BLaER1 treated with 17β-estradiol and CSF1 and Interleukin-3, amounts not matched to agents 10 nM and 100 nM (cell line): ENCODE data around the gene SFXN4.
A peak's percentile ranks its signal among the peaks of the same experiment; 100 is the strongest.
"Not testable (repeated sequence)": the region's sequence is repeated elsewhere in the genome, so short reads cannot be mapped to it uniquely, and the experiment has no call there.

Source experiments
- H3K27ac ChIP-seq, 11 experiments: shearing (Covaris generic); formaldehyde crosslinking; 2 replicates each; pipeline ENCODE4 v1.8.1; 2022
- H3K27me3 ChIP-seq, 11 experiments: shearing (Covaris generic); formaldehyde crosslinking; 2 replicates each; pipeline ENCODE4 v1.8.1; 2022
- H3K36me3 ChIP-seq, 11 experiments: shearing (Covaris generic); formaldehyde crosslinking; 2 replicates each; pipeline ENCODE4 v1.8.1; 2022
- H3K4me1 ChIP-seq, 10 experiments: shearing (Covaris generic); formaldehyde crosslinking; 2 replicates each; pipeline ENCODE4 v1.8.1; 2022
- H3K4me2 ChIP-seq, 11 experiments: shearing (Covaris generic); formaldehyde crosslinking; 2 replicates each; pipeline ENCODE4 v1.8.1; 2022
- H3K4me3 ChIP-seq, 10 experiments: shearing (Covaris generic); formaldehyde crosslinking; 2 replicates each; pipeline ENCODE4 v1.8.1; 2022
- H3K9ac ChIP-seq, 11 experiments: shearing (Covaris generic); formaldehyde crosslinking; 2 replicates each; pipeline ENCODE4 v1.8.1; 2022
- H3K9me3 ChIP-seq, 11 experiments: shearing (Covaris generic); formaldehyde crosslinking; replicated peaks in 1 of 11; 2 replicates each; pipeline ENCODE4 v1.8.1; 2022
- H4K20me1 ChIP-seq, 11 experiments: shearing (Covaris generic); formaldehyde crosslinking; 2 replicates each; pipeline ENCODE4 v1.8.1; 2022
- Cebpa-rat ChIP-seq, 11 experiments: shearing (Covaris generic); IDR thresholded peaks; 2 replicates each; pipeline ENCODE4 v1.8.1; 2022

The SFXN4 gene

DNA sequence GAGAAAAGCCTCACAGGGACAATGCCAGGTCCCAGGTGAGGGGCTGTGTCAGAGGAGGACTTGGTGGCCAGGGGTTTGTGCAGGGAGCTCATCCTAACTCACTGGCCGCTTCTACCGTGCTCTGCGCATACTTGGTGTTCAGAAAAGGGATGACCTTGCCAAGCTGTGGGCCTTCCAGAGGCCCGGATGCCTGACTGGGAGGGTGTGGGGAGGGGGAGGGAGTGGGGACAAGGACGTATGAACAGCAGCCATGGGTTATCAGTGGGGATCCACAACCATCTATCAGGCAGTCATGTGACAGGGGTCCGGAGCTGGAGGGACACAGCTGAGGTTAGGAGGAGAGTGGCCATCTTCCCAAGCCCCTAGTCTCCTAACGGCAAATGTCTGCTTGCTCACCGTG lies 6.2 kb downstream of the SFXN4 start:
- Histone ChIP-seq H3K4me3 (no peak overlapping the region), H3K4me2 (no peak overlapping the region), H3K36me3 (peaks cover 76 to 91% (median 83%) of the 10 kb centered on the region in 11 experiments), H4K20me1 (no peaks in the 10 kb centered on the region), H3K27ac (no peak overlapping the region), H3K9ac (no peak overlapping the region), H3K27me3 (no peaks in the 10 kb centered on the region), H3K9me3 (no peaks in the 10 kb centered on the region), H3K4me1 (peaks cover 3 to 27% (median 13%) of the 10 kb centered on the region in 10 experiments)
- no peak for TF ChIP-seq Cebpa-rat (IDR thresholded peaks at IDR 0.05)

GRCh38 chr10:119153661-119154060 lies 11.9 kb downstream of the SFXN4 start:
- H3K36me3 ChIP-seq = peaks cover 88 to 98% (median 95%) of the 10 kb centered on the region in 11 experiments
- H3K27me3 ChIP-seq = no peaks in the 10 kb centered on the region
- H3K4me3 ChIP-seq = no peak overlapping the region
- H4K20me1 ChIP-seq = no peaks in the 10 kb centered on the region
- no peak overlapping the region for H3K9ac ChIP-seq
- H3K9me3 ChIP-seq = no peaks in the 10 kb centered on the region
- H3K4me1 ChIP-seq = peaks cover 0 to 16% (median 13%) of the 10 kb centered on the region in 10 experiments; a peak in 13 of 20 replicates
- H3K27ac ChIP-seq = no peak overlapping the region
- H3K4me2 ChIP-seq = no peak overlapping the region
- TF ChIP-seq Cebpa-rat (IDR thresholded peaks at IDR 0.05) = no peak

- Histone ChIP-seq H3K9ac (no peak overlapping the region), H4K20me1 (no peaks in the 10 kb centered on the region), H3K27ac (no peak overlapping the region), H3K27me3 (no peaks in the 10 kb centered on the region), H3K36me3 (peaks cover 86 to 98% (median 94%) of the 10 kb centered on the region in 11 experiments), H3K4me3 (no peak overlapping the region), H3K4me1 (peaks cover 0 to 16% (median 13%) of the 10 kb centered on the region in 10 experiments; a peak in 13 of 20 replicates), H3K9me3 (no peaks in the 10 kb centered on the region), H3K4me2 (no peak overlapping the region)
- TF ChIP-seq Cebpa-rat (IDR thresholded peaks at IDR 0.05) = no peak
These were observed 12.5 kb downstream of the SFXN4 start for GRCh38 chr10:119153041-119153440.

GRCh38 chr10:119151601-119152000 lies 13.9 kb downstream of the SFXN4 start:
- H3K4me3 ChIP-seq, H4K20me1 ChIP-seq, H3K27ac ChIP-seq, H3K27me3 ChIP-seq, H3K4me2 ChIP-seq, H3K9me3 ChIP-seq, H3K9ac ChIP-seq: not testable (repeated sequence)
- H3K4me1 ChIP-seq = peaks cover 0 to 16% (median 13%) of the 10 kb centered on the region in 10 experiments; a peak in 13 of 20 replicates
- H3K36me3 ChIP-seq = peaks cover 86 to 98% (median 94%) of the 10 kb centered on the region in 11 experiments

DNA sequence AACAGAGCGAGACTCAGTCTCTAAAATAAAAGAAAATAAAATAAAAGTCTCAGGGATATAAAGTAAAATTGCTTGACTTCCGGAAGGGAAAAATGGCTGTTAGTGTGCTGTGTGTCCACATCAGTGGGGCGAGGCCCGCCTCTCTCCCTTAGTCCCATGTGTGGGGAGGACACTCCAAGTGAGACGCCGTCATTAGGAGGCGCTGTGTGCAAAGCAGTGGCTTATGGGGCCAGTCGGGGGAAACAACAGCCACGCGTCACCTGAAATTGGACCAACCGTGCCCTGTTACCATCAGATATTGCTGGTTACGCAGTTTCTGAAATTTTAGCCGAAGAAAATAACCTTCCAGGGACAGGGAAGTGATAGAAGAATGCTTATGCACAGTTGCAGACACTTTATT lies 15.8 kb downstream of the SFXN4 start:
- no peak for TF ChIP-seq Cebpa-rat (IDR thresholded peaks at IDR 0.05)
- H3K4me3 ChIP-seq = no peak overlapping the region
- H3K9me3 ChIP-seq = no peaks in the 10 kb centered on the region
- H3K9ac ChIP-seq = no peak overlapping the region
- no peaks in the 10 kb centered on the region; a peak in 1 of 22 replicates for H4K20me1 ChIP-seq
- peak overlapping the region in 6 of 11 experiments; percentile 4 to 45 (median 22); a peak in 5 of 22 replicates for H3K4me2 ChIP-seq
- no peaks in the 10 kb centered on the region for H3K27me3 ChIP-seq
- peaks cover 0 to 16% (median 13%) of the 10 kb centered on the region in 10 experiments; a peak in 13 of 20 replicates for H3K4me1 ChIP-seq
- peaks cover 83 to 98% (median 94%) of the 10 kb centered on the region in 11 experiments for H3K36me3 ChIP-seq
- H3K27ac ChIP-seq = no peak overlapping the region

- peaks cover 77 to 98% (median 93%) of the 10 kb centered on the region in 11 experiments for H3K36me3 ChIP-seq
- peaks cover 0 to 16% (median 13%) of the 10 kb centered on the region in 10 experiments; a peak in 13 of 20 replicates for H3K4me1 ChIP-seq
- no peak overlapping the region for H3K9ac ChIP-seq
- peak overlapping the region in 2 of 11 experiments; percentile 17 to 23; a peak in 2 of 22 replicates for H3K27ac ChIP-seq
- no peaks in the 10 kb centered on the region for H3K27me3 ChIP-seq
- H3K4me3 ChIP-seq = no peak overlapping the region
- H3K9me3 ChIP-seq = no peaks in the 10 kb centered on the region
- H3K4me2 ChIP-seq = 0 out of 22 replicates have a peak overlapping the region, but pooled peaks of 2 of the 11 experiments have one; percentile 2 to 4
- no peaks in the 10 kb centered on the region; a peak in 1 of 22 replicates for H4K20me1 ChIP-seq
- no peak for TF ChIP-seq Cebpa-rat (IDR thresholded peaks at IDR 0.05)
These were observed 16.4 kb downstream of the SFXN4 start for GRCh38 chr10:119149157-119149556.

DNA sequence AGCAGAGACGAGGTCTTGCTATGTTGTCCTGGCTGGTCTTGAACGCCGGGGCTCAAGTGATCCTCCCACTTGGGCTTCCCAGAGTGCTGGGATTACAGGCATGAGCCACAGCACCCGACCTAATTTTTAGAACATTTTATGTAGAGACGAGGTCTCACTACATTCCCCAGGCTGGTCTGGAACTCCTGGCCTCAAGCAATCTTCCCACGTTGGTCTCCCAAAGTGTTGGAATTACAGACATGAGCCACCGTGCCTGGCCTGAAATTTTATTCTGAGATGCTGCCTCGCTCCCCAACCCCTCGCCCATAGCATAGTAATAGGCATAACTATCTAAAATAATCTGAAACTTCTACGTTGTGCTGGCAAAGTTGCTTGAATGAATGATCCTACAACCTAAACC lies 21.9 kb downstream of the SFXN4 start:
- Histone ChIP-seq H3K36me3 (peaks cover 54 to 99% (median 89%) of the 10 kb centered on the region in 11 experiments), H3K4me1 (peaks cover 0 to 12% (median 5%) of the 10 kb centered on the region in 10 experiments; a peak in 13 of 20 replicates), H3K27me3 (no peaks in the 10 kb centered on the region), H3K4me3 (no peak overlapping the region), H3K9me3 (no peaks in the 10 kb centered on the region), H3K4me2 (no peak overlapping the region), H3K27ac (no peak overlapping the region), H3K9ac (no peak overlapping the region), H4K20me1 (no peaks in the 10 kb centered on the region; a peak in 1 of 22 replicates)
- no peak for TF ChIP-seq Cebpa-rat (IDR thresholded peaks at IDR 0.05)

DNA sequence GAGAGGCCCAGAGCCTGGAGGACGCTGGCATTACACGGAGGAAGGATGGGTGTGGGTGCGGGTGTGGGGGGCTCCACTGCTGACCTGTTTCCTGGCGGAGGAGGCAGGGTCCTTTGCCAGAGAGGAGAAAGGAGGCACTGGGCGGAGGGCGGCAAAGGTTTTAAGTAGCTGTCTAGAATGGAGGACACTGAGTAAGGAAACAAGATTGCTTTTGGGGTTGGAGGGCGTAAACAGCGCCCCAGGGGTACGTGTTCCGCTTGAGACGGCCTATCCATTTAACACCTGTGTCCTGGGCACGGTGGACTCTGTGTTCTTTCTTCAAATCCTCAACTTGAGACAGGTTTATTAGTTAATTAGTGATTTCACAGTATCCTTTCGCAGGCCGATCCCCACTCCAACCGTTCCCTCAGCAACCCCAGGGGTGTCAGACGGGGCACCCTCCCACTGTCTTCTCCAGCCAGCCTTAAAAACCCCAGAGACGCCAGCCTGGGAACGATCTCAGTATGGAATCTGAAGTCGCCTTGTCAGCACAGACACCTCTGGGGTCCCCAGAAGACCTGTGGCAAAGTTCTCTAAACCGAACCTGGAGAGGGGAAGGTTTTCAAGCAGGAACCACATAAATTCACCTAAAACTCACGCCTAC lies 24.8 kb downstream of the SFXN4 start:
- no peak overlapping the region for H3K4me2 ChIP-seq
- H3K4me1 ChIP-seq = peaks cover 0 to 27% (median 19%) of the 10 kb centered on the region in 10 experiments; a peak in 16 of 20 replicates
- no peaks in the 10 kb centered on the region for H3K9me3 ChIP-seq
- H3K4me3 ChIP-seq = no peak overlapping the region
- H3K27me3 ChIP-seq = no peaks in the 10 kb centered on the region
- no peaks in the 10 kb centered on the region; a peak in 1 of 22 replicates for H4K20me1 ChIP-seq
- no peak for TF ChIP-seq Cebpa-rat (IDR thresholded peaks at IDR 0.05)
- peak overlapping the region in 5 of 11 experiments; percentile 18 to 71 (median 28); a peak in 4 of 22 replicates for H3K27ac ChIP-seq
- no peak overlapping the region for H3K9ac ChIP-seq
- H3K36me3 ChIP-seq = peaks cover 33 to 85% (median 68%) of the 10 kb centered on the region in 11 experiments

- TF ChIP-seq Cebpa-rat (IDR thresholded peaks at IDR 0.05) = no peak
These were observed 25.9 kb downstream of the SFXN4 start for GRCh38 chr10:119139464-119140067.

More at GRCh38 chr10:119139464-119140067, 25.9 kb downstream of the SFXN4 start:
- Histone ChIP-seq H3K36me3 (peaks cover 29 to 85% (median 65%) of the 10 kb centered on the region in 11 experiments), H3K27ac (peak overlapping the region in 8 of 11 experiments; percentile 25 to 71 (median 58); a peak in 10 of 22 replicates), H3K4me1 (peaks cover 0 to 39% (median 29%) of the 10 kb centered on the region in 10 experiments; a peak in 16 of 20 replicates), H4K20me1 (no peaks in the 10 kb centered on the region), H3K9me3 (0 out of 22 replicates have a peak, but pooled peaks cover 0 to 4% (median 0%) of the 10 kb centered on the region in 11 experiments), H3K4me2 (0 out of 22 replicates have a peak overlapping the region, but pooled peaks of 1 of the 11 experiments have one; percentile 16), H3K4me3 (no peak overlapping the region), H3K9ac (peak overlapping the region in 3 of 11 experiments; percentile 34 to 51 (median 47); a peak in 2 of 22 replicates), H3K27me3 (no peaks in the 10 kb centered on the region)
